Adipocyte (in vitro differentiated cells): ENCODE results near the gene SAP30BP.

ENCODE experiments used
- DNase-seq: peaks from one replicate; pipeline ENCODE4 v3.0.0-alpha.2; 2015; ENCODE audit warnings: low read depth
- H3K27me3 ChIP-seq: replicated peaks from 2 replicates; pipeline ENCODE4 v1.7.0; 2013; ENCODE audit warnings: mild to moderate bottlenecking, low read length, moderate library complexity; ENCODE audit not compliant: control insufficient read depth, insufficient read depth
- H3K36me3 ChIP-seq: 2 replicates; pipeline ENCODE4 v1.7.0; 2013; ENCODE audit warnings: low read length, mild to moderate bottlenecking, moderate library complexity; ENCODE audit not compliant: control insufficient read depth, insufficient read depth, severe bottlenecking
- H3K4me1 ChIP-seq: 2 replicates; pipeline ENCODE4 v1.7.0; 2013; ENCODE audit warnings: mild to moderate bottlenecking, low read length, moderate library complexity; ENCODE audit not compliant: control insufficient read depth, insufficient read depth
- H3K4me3 ChIP-seq: 2 replicates; pipeline ENCODE4 v1.7.0; 2013; ENCODE audit warnings: mild to moderate bottlenecking, low read length, moderate library complexity
- H3K9ac ChIP-seq: 2 replicates; pipeline ENCODE4 v1.7.0; 2013; ENCODE audit warnings: mild to moderate bottlenecking, low read length, moderate library complexity
- H3K9me3 ChIP-seq: 2 replicates; pipeline ENCODE4 v1.7.0; 2013; ENCODE audit warnings: mild to moderate bottlenecking, low read length, moderate library complexity; ENCODE audit not compliant: control insufficient read depth

The SAP30BP gene

DNA sequence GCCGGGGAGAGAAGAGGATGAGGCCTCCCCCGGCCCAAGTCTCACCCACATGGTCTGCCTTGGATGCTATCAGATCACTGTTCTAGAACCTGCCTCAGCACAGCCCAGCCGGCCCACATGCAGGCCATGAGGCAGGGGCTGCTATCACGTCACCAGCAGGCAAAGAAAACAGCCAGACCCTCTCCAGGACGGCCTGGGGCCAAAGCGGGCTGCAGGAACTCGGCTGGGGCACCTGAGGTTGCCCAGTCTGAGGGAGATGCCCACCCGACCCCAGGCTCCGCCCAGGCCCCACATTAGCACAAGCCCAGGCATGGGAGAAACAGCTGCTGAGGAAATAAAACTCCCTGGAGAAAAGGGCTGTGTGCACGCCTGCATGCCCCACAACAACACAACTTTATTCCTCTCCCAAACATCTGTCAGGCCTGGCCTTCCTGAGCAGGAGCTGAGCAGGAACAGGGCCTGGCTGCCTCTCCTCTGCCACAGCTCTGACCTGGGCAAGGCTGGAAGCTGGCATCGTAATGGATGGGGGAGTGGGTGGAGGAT, 40.6 kb upstream of the SAP30BP start:
- Histone ChIP-seq H3K9me3 (no peaks in the 10 kb centered on the region), H3K9ac (no peak overlapping the region), H3K27me3 (peaks cover 5% of the 10 kb centered on the region), H3K4me1 (no peaks in the 10 kb centered on the region), H3K4me3 (no peak overlapping the region), H3K36me3 (peaks cover 3% of the 10 kb centered on the region)
- no peak for DNase-seq

DNA sequence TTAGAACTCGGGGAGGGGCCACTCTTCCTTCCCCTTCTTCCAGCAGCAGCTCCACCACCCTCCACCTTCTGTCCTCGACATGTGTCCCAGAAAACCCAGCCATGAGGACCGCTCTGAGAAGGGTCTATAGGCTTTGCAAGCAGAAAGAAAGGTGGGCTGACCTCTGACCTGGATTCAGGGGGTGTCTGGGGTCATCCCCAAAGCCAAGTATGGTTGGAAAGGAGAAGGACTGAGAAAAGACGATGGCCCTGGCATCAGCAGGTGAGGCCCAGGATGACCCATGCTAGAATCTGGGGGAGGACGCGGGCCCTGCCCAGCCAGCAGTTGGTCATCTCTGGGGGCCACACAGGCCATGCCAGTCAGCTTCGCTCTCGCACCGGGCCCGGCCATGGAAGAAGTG, 40.0 kb upstream of the SAP30BP start:
- no peak for DNase-seq
- no peak overlapping the region for H3K9ac ChIP-seq
- peaks cover 3% of the 10 kb centered on the region for H3K36me3 ChIP-seq

DNA sequence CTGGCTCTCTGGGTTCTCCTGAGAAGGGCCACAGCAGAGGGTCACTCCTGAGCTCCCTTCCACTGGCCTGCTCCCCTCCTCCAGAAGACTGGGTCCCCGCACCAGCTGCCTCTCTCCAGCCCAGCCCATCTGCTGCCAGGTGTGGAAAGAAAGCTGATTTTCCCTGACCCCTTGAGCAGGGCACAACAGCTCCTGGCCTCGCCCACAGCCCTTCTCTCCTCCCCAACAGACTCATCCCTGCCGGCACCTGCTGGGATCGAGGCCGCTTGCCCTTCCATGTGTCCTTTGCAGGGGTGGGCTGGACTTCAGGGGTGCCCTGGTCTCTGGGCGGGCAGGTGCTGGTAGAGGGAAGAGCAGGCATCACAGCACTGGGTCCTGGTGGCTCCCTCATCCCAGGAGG, 38.7 kb upstream of the SAP30BP start:
- Histone ChIP-seq H3K9ac (no peak overlapping the region), H3K4me1 (peaks cover 9% of the 10 kb centered on the region), H3K36me3 (peaks cover 3% of the 10 kb centered on the region), H3K27me3 (no peaks in the 10 kb centered on the region), H3K4me3 (no peak overlapping the region), H3K9me3 (no peaks in the 10 kb centered on the region)
- no peak for DNase-seq

More for the DNA sequence above, 40.0 kb upstream of the SAP30BP start:
- Histone ChIP-seq H3K9me3 (no peaks in the 10 kb centered on the region), H3K27me3 (peaks cover 5% of the 10 kb centered on the region), H3K4me1 (no peaks in the 10 kb centered on the region), H3K4me3 (no peak overlapping the region)

DNA sequence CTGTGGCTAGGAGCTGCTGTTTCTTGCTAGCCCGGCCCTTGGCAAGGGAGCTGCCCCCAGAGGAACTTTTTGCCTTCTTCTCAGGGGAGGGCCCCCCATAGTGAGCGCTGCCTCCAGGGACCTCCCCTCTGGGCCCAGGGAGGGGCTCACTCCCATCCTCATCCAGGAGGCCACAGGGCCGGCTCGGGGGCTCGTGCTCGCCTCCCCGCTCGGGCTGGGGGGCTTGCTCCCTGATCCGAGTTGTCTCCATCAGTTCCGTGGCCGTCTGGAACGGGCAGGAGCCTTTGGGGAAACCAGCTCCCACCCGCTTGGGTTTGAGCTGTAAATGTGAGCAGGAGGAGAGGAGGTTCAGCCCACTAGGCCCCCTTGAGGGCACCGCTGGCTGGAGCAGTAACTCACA, 38.0 kb upstream of the SAP30BP start:
- Histone ChIP-seq H3K4me3 (no peak overlapping the region), H3K36me3 (peaks cover 3% of the 10 kb centered on the region), H3K9ac (no peak overlapping the region), H3K4me1 (peaks cover 16% of the 10 kb centered on the region), H3K9me3 (no peaks in the 10 kb centered on the region), H3K27me3 (no peaks in the 10 kb centered on the region)
- no peak for DNase-seq

DNA sequence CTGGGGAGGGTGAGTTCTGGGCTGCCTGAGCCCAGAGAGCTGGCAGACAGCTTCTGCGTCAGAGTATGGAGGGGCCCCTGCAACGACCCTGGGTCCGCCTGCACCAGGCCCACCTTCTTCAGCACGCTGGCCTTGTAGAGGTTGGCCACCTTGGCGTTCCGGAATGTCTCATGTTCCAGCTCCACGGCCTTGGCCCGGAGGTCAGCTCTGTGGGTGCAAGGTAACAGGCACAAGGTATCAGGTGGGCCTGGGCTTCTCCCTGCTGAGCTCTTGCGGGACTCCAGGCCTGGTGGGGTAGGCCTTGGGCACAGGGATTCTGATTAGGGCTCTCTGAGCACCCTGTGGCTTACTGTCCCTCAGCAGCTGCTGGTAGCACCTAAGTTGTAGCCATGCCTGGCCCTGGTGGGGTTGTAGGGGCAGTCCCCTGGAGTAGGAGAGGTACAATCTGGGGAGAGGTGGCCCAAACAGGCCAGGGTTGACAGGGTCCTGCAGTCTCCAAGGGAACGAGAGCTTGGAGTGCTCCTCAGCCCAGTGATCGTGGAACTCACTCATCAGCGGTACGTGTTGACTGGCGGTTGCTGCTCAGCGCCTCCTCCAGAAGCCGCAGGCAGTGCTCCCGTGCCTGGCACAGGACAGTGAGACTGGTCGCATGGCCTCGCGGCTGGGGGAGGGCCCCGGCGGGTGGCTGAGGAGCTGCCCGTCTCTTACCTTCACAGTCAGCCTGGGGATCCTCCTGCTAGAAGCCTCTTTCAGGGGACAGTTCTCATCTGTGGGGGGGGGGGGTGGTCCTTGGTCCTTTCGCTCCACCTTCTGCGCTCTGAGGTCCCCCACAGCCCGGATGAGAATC, 36.8 kb upstream of the SAP30BP start:
- Histone ChIP-seq H3K4me1 (peaks cover 20% of the 10 kb centered on the region), H3K9ac (no peak overlapping the region), H3K36me3 (peaks cover 3% of the 10 kb centered on the region), H3K4me3 (no peak overlapping the region), H3K27me3 (no peaks in the 10 kb centered on the region), H3K9me3 (no peaks in the 10 kb centered on the region)
- DNase-seq = no peak

DNA sequence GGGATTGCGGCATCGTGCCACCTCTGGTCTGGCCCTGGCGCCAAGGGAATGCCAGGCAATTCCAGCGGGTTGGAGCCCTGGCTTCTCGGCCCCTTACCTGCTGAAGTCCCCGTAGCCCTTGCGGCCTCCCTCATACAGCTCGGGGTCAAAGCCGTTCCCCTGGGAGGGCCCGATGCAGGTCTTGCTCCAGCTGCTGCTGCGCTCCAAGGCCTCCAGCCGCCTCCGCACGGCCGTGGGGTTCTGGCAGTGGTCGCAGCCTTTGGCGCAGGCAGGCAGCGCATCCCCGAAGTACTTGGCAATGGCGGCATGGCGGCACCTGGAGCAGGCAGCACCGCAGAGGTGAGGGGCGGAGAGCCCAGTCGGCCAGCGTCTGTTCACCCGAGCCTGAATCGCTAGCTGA, 35.8 kb upstream of the SAP30BP start:
- no peak overlapping the region for H3K4me3 ChIP-seq
- DNase-seq = no peak

DNA sequence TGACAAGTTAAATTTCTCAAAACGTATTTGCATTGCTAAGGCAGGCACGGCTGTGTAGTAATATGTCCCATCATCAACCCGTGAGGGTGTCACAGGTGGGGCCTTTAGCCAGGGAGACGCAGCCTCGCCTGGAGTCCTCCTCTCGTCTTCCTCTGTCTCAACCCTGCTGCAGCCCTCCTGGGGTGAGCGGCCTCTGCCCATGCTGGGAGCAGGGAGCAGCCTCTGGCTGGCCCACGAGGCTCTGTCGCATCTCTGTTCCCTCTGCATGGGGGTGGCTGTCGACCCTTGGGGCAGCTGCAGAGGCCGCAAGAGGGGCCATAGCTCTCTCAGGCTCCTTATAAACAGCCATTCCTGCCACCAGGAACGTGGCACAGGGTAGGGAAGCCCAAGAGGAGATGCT, 34.7 kb upstream of the SAP30BP start:
- no peaks in the 10 kb centered on the region for H3K9me3 ChIP-seq
- no peaks in the 10 kb centered on the region for H3K27me3 ChIP-seq
- peaks cover 3% of the 10 kb centered on the region for H3K36me3 ChIP-seq
- H3K4me3 ChIP-seq = no peak overlapping the region
- H3K9ac ChIP-seq = peak overlapping the region; percentile 34
- DNase-seq = no peak
- peaks cover 20% of the 10 kb centered on the region for H3K4me1 ChIP-seq

More for the DNA sequence above, 35.8 kb upstream of the SAP30BP start:
- Histone ChIP-seq H3K9ac (no peak overlapping the region), H3K36me3 (peaks cover 3% of the 10 kb centered on the region), H3K4me1 (peaks cover 20% of the 10 kb centered on the region), H3K9me3 (no peaks in the 10 kb centered on the region), H3K27me3 (no peaks in the 10 kb centered on the region)

DNA sequence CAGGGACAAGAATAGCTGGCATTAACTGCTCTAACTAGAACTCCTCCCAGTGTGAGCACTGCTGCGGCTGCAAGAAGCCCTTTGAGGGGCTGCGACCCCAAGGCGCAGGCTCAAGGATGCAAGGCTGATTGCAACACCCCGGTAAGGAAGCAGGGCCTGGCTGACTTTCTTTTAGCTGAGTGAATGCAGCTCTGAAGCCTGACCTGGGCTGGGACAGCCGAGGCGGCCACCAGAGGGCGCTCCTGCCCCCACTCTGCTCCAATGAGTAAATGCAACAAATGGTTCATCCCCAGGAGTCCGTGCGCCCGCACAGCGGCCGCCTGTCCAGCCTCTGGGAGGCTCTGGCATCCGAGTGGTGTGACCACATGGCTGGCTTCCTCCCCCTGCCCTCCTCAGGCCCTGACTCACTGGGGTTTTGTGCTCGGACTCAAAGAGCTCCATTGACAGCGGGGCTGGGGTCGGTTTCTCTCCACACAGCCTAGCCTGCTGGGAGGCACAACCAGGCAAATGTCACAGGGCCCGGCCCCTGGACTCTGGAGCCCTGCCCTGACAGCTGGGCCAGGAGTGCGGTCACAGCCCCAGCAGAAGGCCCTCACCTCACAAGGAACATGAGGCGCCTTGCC, 34.2 kb upstream of the SAP30BP start, which contains the start of gene SMIM5:
SMIM5 (plus strand) TSS at position 572 of the 623 bp plus-strand sequence. CDS start 6,768 bp downstream, outside the sequence.
- Histone ChIP-seq H3K9me3 (no peaks in the 10 kb centered on the region), H3K4me1 (peaks cover 20% of the 10 kb centered on the region), H3K4me3 (peak within 1 kb of the TSS; percentile 4)

DNA sequence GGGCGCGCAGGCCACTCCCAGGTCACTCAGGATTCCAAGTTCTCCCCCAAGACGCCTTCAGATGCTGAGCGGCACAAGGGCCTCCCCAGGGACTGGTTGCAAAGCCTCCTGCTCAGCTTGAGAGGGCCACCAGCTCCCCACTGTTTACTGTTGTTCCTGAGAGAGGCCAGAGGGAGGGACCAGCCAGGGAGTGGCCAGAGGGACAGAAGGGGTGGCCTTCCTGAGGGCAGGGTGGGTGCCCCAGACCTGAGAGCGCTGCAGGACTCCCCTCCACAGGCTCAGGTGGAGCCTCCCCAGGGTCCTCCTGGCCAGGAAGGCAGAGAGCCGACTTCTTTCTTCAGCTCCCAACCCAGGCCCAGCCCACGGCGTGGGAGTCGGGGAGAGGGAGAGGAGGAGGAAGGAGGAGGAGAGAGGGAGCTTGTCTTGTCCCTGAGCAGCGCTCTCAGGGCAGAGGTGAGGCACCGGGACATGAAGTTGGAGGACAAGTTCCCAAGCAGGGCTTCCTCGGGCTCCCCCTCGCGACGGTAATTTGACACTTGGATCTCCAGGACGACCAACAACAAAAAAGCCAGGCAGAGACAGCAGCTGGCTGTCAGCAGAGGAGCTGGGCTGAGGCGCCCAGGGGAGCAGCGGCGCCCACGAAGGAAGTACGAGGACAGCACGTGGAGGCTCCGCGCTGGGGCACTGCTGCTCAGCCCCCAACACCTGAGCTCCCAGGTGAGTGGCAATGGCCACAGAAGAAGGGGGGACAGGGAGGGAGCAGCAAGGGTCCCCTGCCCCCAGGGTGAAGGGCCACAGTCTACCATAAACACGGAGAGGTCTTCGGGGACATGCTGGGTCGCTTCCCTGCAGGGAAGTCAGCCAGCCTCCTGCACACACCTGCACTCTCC, 33.4 kb upstream of the SAP30BP start:
- peak overlapping the region; percentile 4 for H3K4me3 ChIP-seq
- peaks cover 20% of the 10 kb centered on the region for H3K4me1 ChIP-seq
- H3K36me3 ChIP-seq = peaks cover 3% of the 10 kb centered on the region
- no peaks in the 10 kb centered on the region for H3K27me3 ChIP-seq
- DNase-seq = peak; percentile 98
- no peaks in the 10 kb centered on the region for H3K9me3 ChIP-seq
- H3K9ac ChIP-seq = peak overlapping the region; percentile 39

More for the DNA sequence above, 34.2 kb upstream of the SAP30BP start, which contains the start of gene SMIM5:
- Histone ChIP-seq H3K9ac (peak within 1 kb of the TSS; percentile 39), H3K36me3 (peaks cover 3% of the 10 kb centered on the region), H3K27me3 (no peaks in the 10 kb centered on the region)
- peak; percentile 93 for DNase-seq

DNA sequence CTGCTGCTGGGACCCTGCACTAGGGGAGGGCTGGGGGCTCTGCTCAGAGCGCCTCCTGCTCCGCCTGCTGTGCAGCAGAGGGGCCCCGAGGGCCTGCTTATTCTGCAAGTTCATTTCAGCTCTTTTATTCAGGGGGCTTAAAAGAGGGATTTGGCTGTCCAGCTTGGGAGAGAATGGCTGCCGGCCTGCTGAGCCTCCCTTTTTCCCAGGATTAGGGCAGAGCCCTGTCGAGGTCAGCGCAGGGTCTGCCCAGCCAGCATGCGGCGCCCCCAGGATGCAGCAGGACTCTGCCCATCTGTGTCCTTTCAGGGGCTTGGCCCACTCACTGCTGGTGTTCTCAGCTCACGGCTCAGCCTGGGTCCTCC, 32.8 kb upstream of the SAP30BP start:
- Histone ChIP-seq H3K9me3 (no peaks in the 10 kb centered on the region), H3K27me3 (no peaks in the 10 kb centered on the region), H3K9ac (peak overlapping the region; percentile 33), H3K4me1 (peaks cover 20% of the 10 kb centered on the region), H3K36me3 (peaks cover 3% of the 10 kb centered on the region), H3K4me3 (no peak overlapping the region)
- no peak for DNase-seq
